ENCODE results near the gene SEMA6B.

Gene SEMA6B

DNA sequence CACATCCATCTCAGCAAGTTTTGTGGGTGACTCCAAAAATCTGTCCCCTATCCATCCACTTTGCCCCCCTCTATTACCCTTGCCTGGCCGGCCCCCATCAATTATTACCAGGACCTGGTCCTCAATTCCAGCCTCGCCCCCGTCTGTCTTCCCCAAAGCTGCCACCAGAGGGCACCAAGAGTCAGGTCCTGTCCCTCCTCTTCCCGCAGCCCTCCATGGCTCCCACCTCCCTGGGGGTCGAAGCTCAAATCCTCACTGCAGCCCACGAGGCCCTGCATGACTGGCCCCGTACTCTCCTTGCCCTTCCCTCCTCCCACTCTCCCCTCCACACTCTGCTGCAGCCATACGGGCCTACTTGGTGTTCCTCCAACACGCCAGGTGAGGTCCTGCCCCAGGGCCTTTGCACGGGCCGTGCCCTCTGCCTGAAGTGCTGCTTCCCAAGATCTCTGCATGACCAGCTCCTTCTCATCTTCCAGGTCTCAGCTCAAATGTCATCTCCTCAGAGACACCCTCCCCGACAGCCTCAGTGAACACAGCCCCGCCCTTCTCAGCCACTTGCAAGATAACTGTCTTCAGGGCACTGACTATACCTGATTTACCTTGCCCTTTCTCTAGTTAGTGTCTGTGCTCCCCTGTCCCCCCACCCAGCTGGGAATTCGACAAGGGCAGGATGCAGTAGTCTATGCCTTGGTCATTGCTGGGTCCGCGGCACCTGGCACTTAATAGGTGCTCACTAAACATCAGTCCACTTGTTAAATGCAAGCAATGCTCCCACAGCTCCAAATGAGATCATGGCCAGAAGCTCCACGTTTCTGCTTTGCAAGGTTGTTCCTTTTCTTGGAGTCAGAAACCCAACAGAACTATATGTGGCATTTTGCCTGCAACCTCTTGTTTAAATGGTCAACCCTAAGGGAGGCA, 16.8 kb upstream of the SEMA6B start (continued):
- TF ChIP-seq, protein P1, sequence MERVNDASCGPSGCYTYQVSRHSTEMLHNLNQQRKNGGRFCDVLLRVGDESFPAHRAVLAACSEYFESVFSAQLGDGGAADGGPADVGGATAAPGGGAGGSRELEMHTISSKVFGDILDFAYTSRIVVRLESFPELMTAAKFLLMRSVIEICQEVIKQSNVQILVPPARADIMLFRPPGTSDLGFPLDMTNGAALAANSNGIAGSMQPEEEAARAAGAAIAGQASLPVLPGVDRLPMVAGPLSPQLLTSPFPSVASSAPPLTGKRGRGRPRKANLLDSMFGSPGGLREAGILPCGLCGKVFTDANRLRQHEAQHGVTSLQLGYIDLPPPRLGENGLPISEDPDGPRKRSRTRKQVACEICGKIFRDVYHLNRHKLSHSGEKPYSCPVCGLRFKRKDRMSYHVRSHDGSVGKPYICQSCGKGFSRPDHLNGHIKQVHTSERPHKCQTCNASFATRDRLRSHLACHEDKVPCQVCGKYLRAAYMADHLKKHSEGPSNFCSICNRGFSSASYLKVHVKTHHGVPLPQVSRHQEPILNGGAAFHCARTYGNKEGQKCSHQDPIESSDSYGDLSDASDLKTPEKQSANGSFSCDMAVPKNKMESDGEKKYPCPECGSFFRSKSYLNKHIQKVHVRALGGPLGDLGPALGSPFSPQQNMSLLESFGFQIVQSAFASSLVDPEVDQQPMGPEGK (tag by site-specific recombination; IDR thresholded peaks at IDR 0.05), result peak; percentile 29; the same call in 1 of the 2 replicates
- peak; percentile 38; the same call in 1 of the 2 replicates for TF ChIP-seq ZFP3 (tag by site-specific recombination; IDR thresholded peaks at IDR 0.05; ENCODE audit: low read depth)
- peak; percentile 28; the same call in 1 of the 2 replicates for TF ChIP-seq GLIS2 (tag by site-specific recombination; IDR thresholded peaks at IDR 0.05)
- TF ChIP-seq ZNF561 (tag by site-specific recombination; IDR thresholded peaks at IDR 0.05; ENCODE audit: borderline replicate concordance), result no peak
- TF ChIP-seq GLI2 (tag by site-specific recombination; IDR thresholded peaks at IDR 0.05; ENCODE audit: borderline replicate concordance, low read depth), result no peak
- TF ChIP-seq, protein P2, sequence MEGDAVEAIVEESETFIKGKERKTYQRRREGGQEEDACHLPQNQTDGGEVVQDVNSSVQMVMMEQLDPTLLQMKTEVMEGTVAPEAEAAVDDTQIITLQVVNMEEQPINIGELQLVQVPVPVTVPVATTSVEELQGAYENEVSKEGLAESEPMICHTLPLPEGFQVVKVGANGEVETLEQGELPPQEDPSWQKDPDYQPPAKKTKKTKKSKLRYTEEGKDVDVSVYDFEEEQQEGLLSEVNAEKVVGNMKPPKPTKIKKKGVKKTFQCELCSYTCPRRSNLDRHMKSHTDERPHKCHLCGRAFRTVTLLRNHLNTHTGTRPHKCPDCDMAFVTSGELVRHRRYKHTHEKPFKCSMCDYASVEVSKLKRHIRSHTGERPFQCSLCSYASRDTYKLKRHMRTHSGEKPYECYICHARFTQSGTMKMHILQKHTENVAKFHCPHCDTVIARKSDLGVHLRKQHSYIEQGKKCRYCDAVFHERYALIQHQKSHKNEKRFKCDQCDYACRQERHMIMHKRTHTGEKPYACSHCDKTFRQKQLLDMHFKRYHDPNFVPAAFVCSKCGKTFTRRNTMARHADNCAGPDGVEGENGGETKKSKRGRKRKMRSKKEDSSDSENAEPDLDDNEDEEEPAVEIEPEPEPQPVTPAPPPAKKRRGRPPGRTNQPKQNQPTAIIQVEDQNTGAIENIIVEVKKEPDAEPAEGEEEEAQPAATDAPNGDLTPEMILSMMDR (tag by site-specific recombination; IDR thresholded peaks at IDR 0.05), result peak; percentile 90
- peak; percentile 26; the same call in 1 of the 2 replicates for TF ChIP-seq SCRT2 (tag by site-specific recombination; IDR thresholded peaks at IDR 0.05)
- TF ChIP-seq ZNF548 (tag by site-specific recombination; IDR thresholded peaks at IDR 0.05), result peak; percentile 11; the same call in 1 of the 2 replicates
- TF ChIP-seq TRIM28 (IDR thresholded peaks at IDR 0.05; ENCODE audit: borderline replicate concordance, low read length), result no peak
- TF ChIP-seq, protein P3, sequence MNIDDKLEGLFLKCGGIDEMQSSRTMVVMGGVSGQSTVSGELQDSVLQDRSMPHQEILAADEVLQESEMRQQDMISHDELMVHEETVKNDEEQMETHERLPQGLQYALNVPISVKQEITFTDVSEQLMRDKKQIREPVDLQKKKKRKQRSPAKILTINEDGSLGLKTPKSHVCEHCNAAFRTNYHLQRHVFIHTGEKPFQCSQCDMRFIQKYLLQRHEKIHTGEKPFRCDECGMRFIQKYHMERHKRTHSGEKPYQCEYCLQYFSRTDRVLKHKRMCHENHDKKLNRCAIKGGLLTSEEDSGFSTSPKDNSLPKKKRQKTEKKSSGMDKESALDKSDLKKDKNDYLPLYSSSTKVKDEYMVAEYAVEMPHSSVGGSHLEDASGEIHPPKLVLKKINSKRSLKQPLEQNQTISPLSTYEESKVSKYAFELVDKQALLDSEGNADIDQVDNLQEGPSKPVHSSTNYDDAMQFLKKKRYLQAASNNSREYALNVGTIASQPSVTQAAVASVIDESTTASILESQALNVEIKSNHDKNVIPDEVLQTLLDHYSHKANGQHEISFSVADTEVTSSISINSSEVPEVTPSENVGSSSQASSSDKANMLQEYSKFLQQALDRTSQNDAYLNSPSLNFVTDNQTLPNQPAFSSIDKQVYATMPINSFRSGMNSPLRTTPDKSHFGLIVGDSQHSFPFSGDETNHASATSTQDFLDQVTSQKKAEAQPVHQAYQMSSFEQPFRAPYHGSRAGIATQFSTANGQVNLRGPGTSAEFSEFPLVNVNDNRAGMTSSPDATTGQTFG (tag by site-specific recombination; IDR thresholded peaks at IDR 0.05; ENCODE audit: borderline replicate concordance), result no peak; the same call in 1 of the 2 replicates
- TF ChIP-seq ZNF24 (tag by site-specific recombination; IDR thresholded peaks at IDR 0.05), result peak; percentile 69; the same call in 1 of the 2 replicates
- TF ChIP-seq ZNF747 (tag by site-specific recombination; IDR thresholded peaks at IDR 0.05), result no peak
- TF ChIP-seq, protein P4, sequence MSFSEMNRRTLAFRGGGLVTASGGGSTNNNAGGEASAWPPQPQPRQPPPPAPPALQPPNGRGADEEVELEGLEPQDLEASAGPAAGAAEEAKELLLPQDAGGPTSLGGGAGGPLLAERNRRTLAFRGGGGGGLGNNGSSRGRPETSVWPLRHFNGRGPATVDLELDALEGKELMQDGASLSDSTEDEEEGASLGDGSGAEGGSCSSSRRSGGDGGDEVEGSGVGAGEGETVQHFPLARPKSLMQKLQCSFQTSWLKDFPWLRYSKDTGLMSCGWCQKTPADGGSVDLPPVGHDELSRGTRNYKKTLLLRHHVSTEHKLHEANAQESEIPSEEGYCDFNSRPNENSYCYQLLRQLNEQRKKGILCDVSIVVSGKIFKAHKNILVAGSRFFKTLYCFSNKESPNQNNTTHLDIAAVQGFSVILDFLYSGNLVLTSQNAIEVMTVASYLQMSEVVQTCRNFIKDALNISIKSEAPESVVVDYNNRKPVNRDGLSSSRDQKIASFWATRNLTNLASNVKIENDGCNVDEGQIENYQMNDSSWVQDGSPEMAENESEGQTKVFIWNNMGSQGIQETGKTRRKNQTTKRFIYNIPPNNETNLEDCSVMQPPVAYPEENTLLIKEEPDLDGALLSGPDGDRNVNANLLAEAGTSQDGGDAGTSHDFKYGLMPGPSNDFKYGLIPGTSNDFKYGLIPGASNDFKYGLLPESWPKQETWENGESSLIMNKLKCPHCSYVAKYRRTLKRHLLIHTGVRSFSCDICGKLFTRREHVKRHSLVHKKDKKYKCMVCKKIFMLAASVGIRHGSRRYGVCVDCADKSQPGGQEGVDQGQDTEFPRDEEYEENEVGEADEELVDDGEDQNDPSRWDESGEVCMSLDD (tag by site-specific recombination; IDR thresholded peaks at IDR 0.05), result peak; percentile 47; the same call in 1 of the 2 replicates
- 0 out of 2 replicates have a peak, but pooled peaks have one; percentile 11 for TF ChIP-seq ZNF692 (tag by site-specific recombination; IDR thresholded peaks at IDR 0.05)
- TF ChIP-seq SALL2 (tag by site-specific recombination; IDR thresholded peaks at IDR 0.05; ENCODE audit: borderline replicate concordance), result 0 out of 2 replicates have a peak, but pooled peaks have one; percentile 29
- TF ChIP-seq, protein P5, sequence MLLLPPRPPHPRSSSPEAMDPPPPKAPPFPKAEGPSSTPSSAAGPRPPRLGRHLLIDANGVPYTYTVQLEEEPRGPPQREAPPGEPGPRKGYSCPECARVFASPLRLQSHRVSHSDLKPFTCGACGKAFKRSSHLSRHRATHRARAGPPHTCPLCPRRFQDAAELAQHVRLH (tag by site-specific recombination; IDR thresholded peaks at IDR 0.05), result peak; percentile 96
- TF ChIP-seq ZNF623 (tag by site-specific recombination; IDR thresholded peaks at IDR 0.05), result peak; percentile 100
- peak; percentile 72 for TF ChIP-seq EGR2 (tag by site-specific recombination; IDR thresholded peaks at IDR 0.05; ENCODE audit: low read depth)
- peak; percentile 94 for TF ChIP-seq GLIS1 (tag by site-specific recombination; IDR thresholded peaks at IDR 0.05)

Measured in HEK293 (cell line).